Lower leg skin (tissue), 4 donors: ENCODE results near the gene TTLL3. TPM values are rescaled to one million over a fixed set of nuclear protein-coding genes. Genes with fewer than 3 reads are reported as not detected.

Experiments
- DNase-seq, 2 donors: peaks; one replicate each; pipeline ENCODE4 v3.0.0-alpha.2; 2019; ENCODE audit warnings: low spot score in 2 of 2
- H3K4me3 ChIP-seq: fragments of 200-600 bp; sonication (generic); 2 replicates; pipeline ENCODE4 v1.5.1; 2017; ENCODE audit warnings: mild to moderate bottlenecking, low read depth; ENCODE audit not compliant: poor library complexity, severe bottlenecking
- POLR2A ChIP-seq, 2 donors: fragments of 450-650 bp; IDR thresholded peaks; one replicate each; pipeline ENCODE4 v1.6.1; 2016 to 2017; ENCODE audit warnings: antibody characterized with exemption in 2 of 2, mild to moderate bottlenecking in 1 of 2, moderate library complexity in 1 of 2
- WGBS, 2 donors: methylation state at CpG; one replicate each; pipeline ENCODE4 v1.1.5; 2018; 5-methylcytosine and 5-hydroxymethylcytosine counted together
- intact Hi-C: fragments of 100-400 bp; cut with DNase I; formaldehyde crosslinking; loops from one replicate; pipeline ENCODE4 v1.15.0; 2023; ENCODE audit warnings: low total_unique reads
- total RNA-seq, 4 donors: library from RNA; depleted of rRNA; stranded (reverse); fragments of >200 nt; gene quantifications; one replicate each; pipeline ENCODE4 v1.1.0, GENCODE V29; 2016
- TF ChIP-seq, protein P1 (sequence below), 3 donors: fragments of 450-650 bp; IDR thresholded peaks; one replicate each; pipeline ENCODE4 v1.5.1; 2016; ENCODE audit warnings: antibody characterized with exemption in 3 of 3, mild to moderate bottlenecking in 3 of 3, moderate library complexity in 2 of 3

Gene TTLL3, protein sequence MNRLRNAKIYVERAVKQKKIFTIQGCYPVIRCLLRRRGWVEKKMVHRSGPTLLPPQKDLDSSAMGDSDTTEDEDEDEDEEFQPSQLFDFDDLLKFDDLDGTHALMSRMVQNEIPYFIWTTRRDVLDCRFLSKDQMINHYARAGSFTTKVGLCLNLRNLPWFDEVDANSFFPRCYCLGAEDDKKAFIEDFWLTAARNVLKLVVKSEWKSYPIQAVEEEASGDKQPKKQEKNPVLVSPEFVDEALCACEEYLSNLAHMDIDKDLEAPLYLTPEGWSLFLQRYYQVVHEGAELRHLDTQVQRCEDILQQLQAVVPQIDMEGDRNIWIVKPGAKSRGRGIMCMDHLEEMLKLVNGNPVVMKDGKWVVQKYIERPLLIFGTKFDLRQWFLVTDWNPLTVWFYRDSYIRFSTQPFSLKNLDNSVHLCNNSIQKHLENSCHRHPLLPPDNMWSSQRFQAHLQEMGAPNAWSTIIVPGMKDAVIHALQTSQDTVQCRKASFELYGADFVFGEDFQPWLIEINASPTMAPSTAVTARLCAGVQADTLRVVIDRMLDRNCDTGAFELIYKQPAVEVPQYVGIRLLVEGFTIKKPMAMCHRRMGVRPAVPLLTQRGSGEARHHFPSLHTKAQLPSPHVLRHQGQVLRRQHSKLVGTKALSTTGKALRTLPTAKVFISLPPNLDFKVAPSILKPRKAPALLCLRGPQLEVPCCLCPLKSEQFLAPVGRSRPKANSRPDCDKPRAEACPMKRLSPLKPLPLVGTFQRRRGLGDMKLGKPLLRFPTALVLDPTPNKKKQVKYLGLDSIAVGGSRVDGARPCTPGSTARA
- total RNA-seq = 10 to 100 TPM; 34.9 to 93.9 (median 54.3) TPM

DNA sequence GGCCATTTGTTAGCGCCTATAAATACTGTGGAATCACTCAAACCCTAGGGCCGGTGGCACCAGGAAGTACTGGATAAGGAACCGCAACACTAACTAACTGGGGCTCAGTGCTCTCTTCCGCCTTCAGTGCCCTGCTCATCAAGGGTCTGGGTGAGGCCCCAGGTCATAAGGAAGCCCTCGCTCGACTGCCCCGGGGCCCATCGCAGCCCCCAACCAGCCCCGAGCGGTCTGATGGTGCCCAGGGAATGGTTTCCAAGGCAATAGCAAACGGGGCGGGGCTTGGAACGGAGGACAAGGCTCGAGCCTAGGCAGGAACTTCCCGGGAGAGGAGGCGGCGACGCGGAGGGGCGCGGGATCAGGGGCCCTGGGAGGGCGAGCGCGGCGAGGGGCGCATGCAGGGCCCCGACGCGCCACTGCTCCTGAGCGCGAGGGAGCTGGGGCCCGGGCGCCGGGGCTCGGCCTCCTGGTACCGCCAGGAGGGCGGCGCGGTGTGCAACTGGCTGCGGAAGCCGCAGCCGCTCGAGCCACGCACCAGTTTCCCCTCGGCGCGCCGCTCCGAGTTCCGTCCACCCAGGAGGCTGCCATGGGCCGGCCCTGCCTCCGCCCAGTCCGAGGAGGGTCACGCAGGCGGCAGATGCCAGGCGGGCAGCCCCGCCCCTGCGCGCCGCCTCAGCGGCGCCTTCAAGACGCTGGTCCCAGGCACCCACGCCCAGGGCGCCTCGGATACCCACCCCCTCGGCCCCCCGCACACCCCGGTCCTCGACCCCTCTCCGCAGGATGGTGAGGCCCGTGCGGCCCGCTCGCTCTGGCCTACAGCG is at the start of gene TTLL3:
TTLL3 (plus strand) TSS at position 648 of the 818 bp plus-strand sequence. CDS start 400 bp downstream, outside the sequence.
- WGBS, 2 donors = 1% methylated on average over 39 to 45 of the region's 76 CpGs
- peak within 1 kb of the TSS; percentile 48 for H3K4me3 ChIP-seq
- TF ChIP-seq POLR2A (IDR thresholded peaks at IDR 0.05) = no peak
- TF ChIP-seq, protein P1, sequence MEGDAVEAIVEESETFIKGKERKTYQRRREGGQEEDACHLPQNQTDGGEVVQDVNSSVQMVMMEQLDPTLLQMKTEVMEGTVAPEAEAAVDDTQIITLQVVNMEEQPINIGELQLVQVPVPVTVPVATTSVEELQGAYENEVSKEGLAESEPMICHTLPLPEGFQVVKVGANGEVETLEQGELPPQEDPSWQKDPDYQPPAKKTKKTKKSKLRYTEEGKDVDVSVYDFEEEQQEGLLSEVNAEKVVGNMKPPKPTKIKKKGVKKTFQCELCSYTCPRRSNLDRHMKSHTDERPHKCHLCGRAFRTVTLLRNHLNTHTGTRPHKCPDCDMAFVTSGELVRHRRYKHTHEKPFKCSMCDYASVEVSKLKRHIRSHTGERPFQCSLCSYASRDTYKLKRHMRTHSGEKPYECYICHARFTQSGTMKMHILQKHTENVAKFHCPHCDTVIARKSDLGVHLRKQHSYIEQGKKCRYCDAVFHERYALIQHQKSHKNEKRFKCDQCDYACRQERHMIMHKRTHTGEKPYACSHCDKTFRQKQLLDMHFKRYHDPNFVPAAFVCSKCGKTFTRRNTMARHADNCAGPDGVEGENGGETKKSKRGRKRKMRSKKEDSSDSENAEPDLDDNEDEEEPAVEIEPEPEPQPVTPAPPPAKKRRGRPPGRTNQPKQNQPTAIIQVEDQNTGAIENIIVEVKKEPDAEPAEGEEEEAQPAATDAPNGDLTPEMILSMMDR (IDR thresholded peaks at IDR 0.05) = no peak
- intact Hi-C loops = no loop called here
- DNase-seq = peak; percentile 72 to 95

DNA sequence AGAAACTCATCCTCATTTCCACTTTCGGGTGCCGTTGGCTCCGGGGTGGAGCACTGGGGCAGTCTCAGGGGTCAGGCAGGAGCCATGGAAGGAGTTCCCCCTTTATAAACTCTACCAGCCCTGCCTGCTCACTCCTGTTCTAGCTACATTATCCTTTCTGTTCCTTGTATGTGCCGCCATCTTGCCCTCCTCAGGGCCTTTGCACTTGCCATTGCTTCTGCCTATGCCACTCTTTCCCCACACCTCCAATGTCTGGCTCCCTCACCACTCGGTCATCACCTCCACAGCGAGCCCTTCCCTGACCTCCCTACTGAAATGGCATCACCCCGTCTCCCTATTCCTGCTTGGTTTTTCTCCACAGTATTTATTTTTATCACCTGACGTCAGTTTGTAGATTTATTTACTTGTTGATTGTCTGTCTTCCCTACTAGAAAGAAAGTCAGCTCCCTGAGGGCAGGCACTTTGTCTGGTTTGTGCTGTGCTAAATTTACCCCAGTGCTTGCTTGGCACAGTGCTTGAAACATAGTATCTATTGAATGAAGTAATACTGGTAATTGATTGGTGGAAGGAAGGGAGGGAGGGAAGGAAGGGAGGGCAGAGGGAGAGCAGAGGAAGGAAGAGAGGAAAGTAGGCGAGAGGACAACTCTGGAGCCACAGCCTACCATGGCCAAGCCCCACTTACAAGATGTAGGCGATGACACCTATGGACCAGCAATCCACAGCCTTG is 49.1 kb upstream of the TTLL3 start:
- WGBS, 2 donors = 96 to 98% methylated on average over 10 of the region's 10 CpGs
- DNase-seq = no peak
- intact Hi-C loops = no loop called here
- no peak for TF ChIP-seq POLR2A (IDR thresholded peaks at IDR 0.05)
- TF ChIP-seq, protein P1 (IDR thresholded peaks at IDR 0.05) = no peak
- H3K4me3 ChIP-seq = no peak overlapping the region

DNA sequence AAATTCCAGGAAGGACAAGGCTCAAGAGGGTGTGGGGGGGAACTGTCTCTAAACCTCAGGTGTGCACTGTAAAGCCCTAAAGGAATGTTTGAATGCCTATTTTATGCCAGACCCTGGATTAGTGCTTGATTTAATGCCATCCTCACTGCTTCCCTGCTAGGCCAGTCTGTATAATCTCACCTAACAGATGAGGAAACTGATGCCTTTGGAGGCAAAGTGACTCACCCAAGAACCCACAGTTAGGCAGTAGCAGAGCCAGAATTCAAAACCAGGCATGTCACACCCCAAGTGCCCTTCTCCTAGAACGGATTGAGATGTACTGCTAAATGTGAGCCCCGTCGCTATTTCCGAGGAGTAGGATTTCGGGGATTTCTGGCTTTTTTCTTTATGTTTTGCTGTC is 48.1 kb upstream of the TTLL3 start:
- no peak overlapping the region for H3K4me3 ChIP-seq
- WGBS, 2 donors = 91% methylated on average over 5 of the region's 5 CpGs
- intact Hi-C loops = no loop called here
- DNase-seq = no peak
- TF ChIP-seq POLR2A (IDR thresholded peaks at IDR 0.05) = no peak
- TF ChIP-seq, protein P1 (IDR thresholded peaks at IDR 0.05) = no peak

DNA sequence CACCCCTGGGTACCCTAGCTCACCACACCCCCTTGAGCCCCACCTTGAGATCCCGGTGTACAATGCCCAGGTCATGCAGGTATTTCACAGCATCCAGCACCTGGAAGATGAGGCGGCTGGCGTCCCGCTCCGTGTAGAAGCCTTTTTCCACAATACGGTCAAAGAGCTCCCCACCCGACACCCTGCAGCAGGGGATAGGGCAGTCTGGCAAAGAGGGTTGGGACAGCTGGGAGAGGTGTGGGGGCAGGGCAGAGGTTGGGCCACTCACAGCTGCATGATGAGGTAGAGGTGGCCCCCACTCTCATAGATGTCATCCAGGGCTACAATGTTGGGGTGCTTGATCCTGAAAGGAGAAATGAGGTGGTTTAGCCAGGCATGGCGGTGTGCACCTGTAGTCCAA is 47.2 kb upstream of the TTLL3 start:
- DNase-seq = no peak
- intact Hi-C loops = no loop called here
- 89 to 98% methylated on average over 7 to 8 of the region's 8 CpGs for WGBS, 2 donors
- TF ChIP-seq, protein P1 (IDR thresholded peaks at IDR 0.05) = no peak
- TF ChIP-seq POLR2A (IDR thresholded peaks at IDR 0.05) = no peak
- no peak overlapping the region for H3K4me3 ChIP-seq

DNA sequence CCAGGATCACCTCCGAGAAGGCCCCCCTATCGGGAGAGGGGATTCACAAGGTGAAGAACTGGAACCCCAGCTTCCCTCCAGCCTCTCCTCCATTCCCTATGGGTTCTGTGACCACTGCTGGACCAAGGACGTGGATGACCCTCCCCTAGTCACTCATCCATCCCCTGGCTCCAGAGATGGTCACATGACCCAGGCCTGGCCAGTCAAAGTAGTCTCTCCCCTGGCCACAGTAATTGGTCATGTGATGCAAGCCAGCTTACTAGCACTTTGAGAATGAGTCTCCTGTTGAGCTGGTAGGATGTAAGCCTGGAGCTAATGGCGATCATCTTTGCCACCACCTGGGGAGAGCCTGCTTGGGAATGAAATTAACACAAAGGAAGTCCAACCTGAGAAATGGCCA is 44.2 kb upstream of the TTLL3 start:
- intact Hi-C loops = no loop called here
- WGBS, 2 donors = 91% methylated on average over 4 of the region's 4 CpGs
- H3K4me3 ChIP-seq = no peak overlapping the region
- no peak for TF ChIP-seq POLR2A (IDR thresholded peaks at IDR 0.05)
- TF ChIP-seq, protein P1 (IDR thresholded peaks at IDR 0.05) = no peak
- DNase-seq = no peak
